SU-DHL-6 (cell line): ENCODE measurements around the gene IZUMO4.

Source experiments
- H2AFZ ChIP-seq: fragments of 200-600 bp; sonication (generic); 2 replicates; pipeline ENCODE4 v1.6.1; 2014; ENCODE audit warnings: low read depth, mild to moderate bottlenecking, moderate library complexity, mixed read lengths, antibody characterized with exemption, low read length; ENCODE audit not compliant: severe bottlenecking
- H3F3A ChIP-seq: fragments of 200-600 bp; shearing (Covaris generic); 2 replicates; pipeline ENCODE4 v1.6.0; 2016; ENCODE audit warnings: antibody characterized with exemption, mild to moderate bottlenecking; ENCODE audit not compliant: insufficient read depth
- H3K27ac ChIP-seq: fragments of 200-600 bp; sonication (generic); 2 replicates; pipeline ENCODE4 v1.5.1; 2016; ENCODE audit warnings: low read depth, mild to moderate bottlenecking, low read length, moderate library complexity, mixed read lengths
- H3K27me3 ChIP-seq: fragments of 200-600 bp; sonication (generic), shearing (Covaris generic); 2 replicates; pipeline ENCODE4 v1.6.0; 2014; ENCODE audit warnings: mild to moderate bottlenecking, low read length
- H3K36me3 ChIP-seq: fragments of 200-600 bp; sonication (generic); 2 replicates; pipeline ENCODE4 v1.6.1; 2014; ENCODE audit warnings: mild to moderate bottlenecking, low read length, mixed read lengths
- H3K4me2 ChIP-seq: fragments of 300-600, 200-600 bp; shearing (Covaris generic), sonication (generic); 2 replicates; pipeline ENCODE4 v1.6.0; 2014; ENCODE audit warnings: low read length, low read depth, mild to moderate bottlenecking; ENCODE audit not compliant: poor library complexity, severe bottlenecking
- H3K4me3 ChIP-seq: fragments of 200-600 bp; sonication (generic); 2 replicates; pipeline ENCODE4 v1.5.1; 2014; ENCODE audit warnings: antibody characterized with exemption, low read length, mild to moderate bottlenecking, mixed read lengths; ENCODE audit not compliant: insufficient read depth, poor library complexity, severe bottlenecking
- H3K79me2 ChIP-seq: fragments of 200-600 bp; sonication (generic); 2 replicates; pipeline ENCODE4 v1.6.1; 2014; ENCODE audit warnings: mild to moderate bottlenecking, low read length, moderate library complexity; ENCODE audit not compliant: insufficient read depth
- H3K9ac ChIP-seq: fragments of 200-600 bp; sonication (generic); 2 replicates; pipeline ENCODE4 v1.7.0; 2014; ENCODE audit warnings: mild to moderate bottlenecking, low read length
- H3K9me2 ChIP-seq: fragments of 200-600 bp; sonication (generic); replicated peaks from 2 replicates; pipeline ENCODE4 v1.6.1; 2014; ENCODE audit warnings: low read length; ENCODE audit not compliant: insufficient read depth
- H3K9me3 ChIP-seq: fragments of 200-600 bp; sonication (generic); 2 replicates; pipeline ENCODE4 v1.6.1; 2014; ENCODE audit warnings: low read length, mixed read lengths; ENCODE audit not compliant: insufficient read depth
- H4K20me1 ChIP-seq: fragments of 200-600 bp; sonication (generic); 2 replicates; pipeline ENCODE4 v1.6.1; 2014; ENCODE audit warnings: low read depth, mild to moderate bottlenecking, antibody characterized with exemption, low read length, moderate library complexity, mixed read lengths
- CTCF ChIP-seq: fragments of 200-600 bp; sonication (generic); IDR thresholded peaks from one replicate; pipeline ENCODE4 v1.5.1; 2017; ENCODE audit warnings: antibody characterized with exemption, mild to moderate bottlenecking, low read length, moderate library complexity; ENCODE audit not compliant: insufficient read depth, poor library complexity, severe bottlenecking
- EZH2phosphoT487 ChIP-seq: fragments of 200-600 bp; sonication (generic), shearing (Covaris generic); conservative IDR thresholded peaks from 2 replicates; pipeline ENCODE4 v1.6.1; 2018; ENCODE audit warnings: mild to moderate bottlenecking, antibody characterized with exemption, low read length, moderate library complexity, mixed read lengths

IZUMO4 gene

GRCh38 chr19:2062389-2062729 lies 34.4 kb upstream of the IZUMO4 start:
- H4K20me1 ChIP-seq: no peaks in the 10 kb centered on the region
- no peak for TF ChIP-seq CTCF
- TF ChIP-seq EZH2phosphoT487: no peak
- H3F3A ChIP-seq: peaks cover 10% of the 10 kb centered on the region
- peak overlapping the region; percentile 74 for H3K4me2 ChIP-seq
- H2AFZ ChIP-seq: no peak overlapping the region
- H3K9me2 ChIP-seq: no peaks in the 10 kb centered on the region
- H3K27me3 ChIP-seq: no peaks in the 10 kb centered on the region
- no peaks in the 10 kb centered on the region for H3K79me2 ChIP-seq
- H3K36me3 ChIP-seq: no peaks in the 10 kb centered on the region
- H3K27ac ChIP-seq: peak overlapping the region; percentile 50
- no peaks in the 10 kb centered on the region for H3K9me3 ChIP-seq
- H3K4me3 ChIP-seq: peak overlapping the region; percentile 62
- H3K9ac ChIP-seq: peak overlapping the region; percentile 88

- Histone ChIP-seq H3K9me3 (no peaks in the 10 kb centered on the region), H3K4me2 (no peak overlapping the region), H3K79me2 (no peaks in the 10 kb centered on the region), H3K27ac (no peak overlapping the region), H2AFZ (no peak overlapping the region), H3K4me3 (no peak overlapping the region), H3K27me3 (no peaks in the 10 kb centered on the region), H3K9me2 (no peaks in the 10 kb centered on the region), H4K20me1 (no peaks in the 10 kb centered on the region), H3K9ac (no peak overlapping the region), H3K36me3 (no peaks in the 10 kb centered on the region), H3F3A (peaks cover 14% of the 10 kb centered on the region)
- no peak for TF ChIP-seq EZH2phosphoT487
- no peak for TF ChIP-seq CTCF
These were observed 33.9 kb upstream of the IZUMO4 start for GRCh38 chr19:2062770-2063169.

- Histone ChIP-seq H3K36me3 (no peaks in the 10 kb centered on the region), H4K20me1 (no peaks in the 10 kb centered on the region), H3K27me3 (no peaks in the 10 kb centered on the region), H2AFZ (no peak overlapping the region), H3K27ac (peak overlapping the region; percentile 61), H3K9me2 (no peaks in the 10 kb centered on the region), H3K4me2 (peak overlapping the region; percentile 26), H3K79me2 (no peaks in the 10 kb centered on the region), H3K4me3 (no peak overlapping the region), H3K9me3 (no peaks in the 10 kb centered on the region), H3F3A (peaks cover 22% of the 10 kb centered on the region), H3K9ac (no peak overlapping the region)
- TF ChIP-seq CTCF (no peak), EZH2phosphoT487 (no peak)
These were observed 32.9 kb upstream of the IZUMO4 start for GRCh38 chr19:2063824-2064223.
